ENCODE measurements around the gene CFAP299.

DNA sequence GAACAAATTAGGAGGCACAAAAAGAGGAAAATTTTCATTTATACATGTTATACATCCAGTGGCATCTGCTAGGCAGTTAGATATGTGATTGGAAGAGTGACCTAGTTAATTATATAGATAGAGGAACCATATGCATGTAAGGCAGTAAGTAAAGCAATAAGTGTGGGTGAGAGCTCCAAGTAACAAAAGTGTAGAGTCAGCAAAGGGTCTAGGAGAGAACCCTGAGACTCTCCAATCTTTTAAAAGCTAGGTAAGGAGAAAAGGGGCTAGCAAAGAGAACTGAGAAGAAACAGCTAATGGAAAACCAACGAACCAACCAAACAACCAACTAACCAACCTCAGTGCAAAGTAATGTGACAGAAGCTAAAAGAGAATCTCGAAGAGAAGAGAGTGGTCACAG is 3.8 kb upstream of the CFAP299 start:
- no peak for TF ChIP-seq POLR2A (IDR thresholded peaks at IDR 0.05)
- TF ChIP-seq POLR2AphosphoS5 (IDR thresholded peaks at IDR 0.05): no peak
- no peak for TF ChIP-seq CTCF (IDR thresholded peaks at IDR 0.05)
- TF ChIP-seq EP300 (IDR thresholded peaks at IDR 0.05): no peak

Measured in gastroesophageal sphincter (tissue), 3 donors.